Measurements from ENCODE around the gene REV3L.

DNA sequence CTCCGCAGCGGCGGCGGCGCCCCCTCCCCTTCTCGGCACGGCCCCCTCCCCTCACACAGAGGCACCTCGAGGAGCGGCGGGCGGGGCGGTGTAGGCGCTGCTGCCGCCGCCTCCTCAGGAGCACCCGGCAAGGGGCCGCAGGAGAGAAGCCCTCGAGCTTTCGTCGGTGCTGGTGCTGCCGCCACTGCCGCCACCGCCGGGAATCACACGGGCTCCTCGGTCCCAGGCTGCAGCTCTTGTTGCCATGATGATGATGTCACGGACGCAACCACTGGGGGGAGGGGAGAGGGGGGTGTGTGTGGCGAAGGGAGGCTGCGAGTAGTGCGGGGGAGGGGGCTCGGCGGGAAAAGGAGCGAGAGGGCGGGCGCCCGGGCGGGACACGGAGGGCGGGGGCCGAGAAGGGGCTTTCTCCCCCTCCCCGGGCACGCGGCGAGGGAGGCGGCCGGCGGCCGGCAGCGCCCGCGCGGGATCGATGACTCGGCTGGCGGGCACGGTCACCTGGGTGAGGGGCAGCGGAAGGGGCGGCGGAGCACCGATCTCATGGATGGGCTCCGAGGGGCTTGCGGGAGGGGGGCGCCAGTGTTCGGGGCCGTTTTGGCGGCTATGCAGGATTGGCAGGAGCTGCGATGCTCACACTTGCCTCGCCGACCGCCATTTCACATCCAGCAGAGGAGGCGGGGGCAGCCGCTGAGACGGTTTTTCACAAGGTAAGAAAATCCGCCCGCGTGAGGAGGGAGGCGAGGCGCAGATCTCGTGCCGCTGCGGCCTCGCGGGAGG lies at the start of gene REV3L:
- TF ChIP-seq CTCF (conservative IDR thresholded peaks at IDR 0.05 in 1 of 2, IDR thresholded peaks at IDR 0.05 in 1 of 2; ENCODE audit: extremely low read depth in 1 of 2, insufficient read depth in 1 of 2, low read depth in 1 of 2, low read length in 2 of 2), result no peak
- no peak for TF ChIP-seq EZH2 (IDR thresholded peaks at IDR 0.05; ENCODE audit: borderline replicate concordance, low read length)

Measured in mammary epithelial cell (primary cell).